Gastrocnemius medialis (tissue), 4 donors: Measurements from ENCODE around the gene DYNLT2B. TPM values are rescaled to one million over a fixed set of nuclear protein-coding genes. Genes with fewer than 3 reads are reported as not detected.

ENCODE experiments used
- ATAC-seq, 2 donors: fragments of 150-250 bp; one replicate each; pipeline ENCODE4 v1.9.1; 2016
- DNase-seq, 2 donors: peaks; one replicate each; pipeline ENCODE4 v3.0.0-alpha.2; 2019
- H3K27ac ChIP-seq, 4 donors: fragments of 200-600 bp; sonication (generic); 1 replicate in 1 of 4; 2 replicates in 3 of 4; pipeline ENCODE4 v1.5.1; 2016 to 2018; ENCODE audit warnings: mild to moderate bottlenecking in 2 of 4, moderate library complexity in 1 of 4
- H3K27me3 ChIP-seq, 3 donors: fragments of 200-600 bp; sonication (generic) in 2 of 3; 1 replicate in 1 of 3; 2 replicates in 2 of 3; pipeline versions ENCODE4 v1.5.1 to v1.6.0; 2016 to 2019; ENCODE audit warnings: mild to moderate bottlenecking in 1 of 3, moderate library complexity in 1 of 3
- H3K36me3 ChIP-seq, 2 donors: fragments of 200-600 bp; sonication (generic) in 1 of 2; one replicate each; pipeline ENCODE4 v1.5.1; 2017 to 2018
- H3K4me1 ChIP-seq, 2 donors: fragments of 200-600 bp; sonication (generic) in 1 of 2; one replicate each; pipeline ENCODE4 v1.5.1; 2016 to 2017; ENCODE audit warnings: mild to moderate bottlenecking in 2 of 2
- H3K4me3 ChIP-seq, 4 donors: fragments of 200-600 bp; sonication (generic) in 3 of 4; 1 replicate in 1 of 4; 2 replicates in 3 of 4; pipeline ENCODE4 v1.5.1; 2016 to 2019; ENCODE audit warnings: mild to moderate bottlenecking in 2 of 4
- H3K9me3 ChIP-seq, 3 donors: fragments of 200-600 bp; sonication (generic) in 2 of 3; 1 replicate in 1 of 3; 2 replicates in 2 of 3; pipeline ENCODE4 v1.5.1; 2016 to 2019
- POLR2A ChIP-seq, 2 donors: fragments of 450-650 bp; IDR thresholded peaks; one replicate each; pipeline ENCODE4 v1.6.1; 2017; ENCODE audit warnings: antibody characterized with exemption in 2 of 2, mild to moderate bottlenecking in 2 of 2, moderate library complexity in 2 of 2
- in situ Hi-C, 4 donors: fragments of 200-750 bp; cut with MboI; loops; one replicate each; pipeline versions ENCODE4 v1.15.0 to v1.8.0; 2017; ENCODE audit warnings: low sequenced_read_pairs in 4 of 4
- intact Hi-C: fragments of 100-400 bp; cut with DNase I; formaldehyde crosslinking; loops from one replicate; pipeline ENCODE4 v1.15.1; 2023; ENCODE audit warnings: low total_unique reads
- total RNA-seq, 4 donors: library from RNA; depleted of rRNA; stranded (reverse); fragments of >200 nt; gene quantifications; one replicate each; pipeline versions ENCODE4 v1.1.0 to v1.2.3, GENCODE V29; 2016
- TF ChIP-seq, protein P1 (sequence below), 5 experiments: fragments of 450-650 bp in 3 of 5; fragments of 200-600 bp in 2 of 5; sonication (generic) in 2 of 5; IDR thresholded peaks in 4 of 5; conservative IDR thresholded peaks in 1 of 5; 1 replicate in 4 of 5; 2 replicates in 1 of 5; pipeline ENCODE4 v1.5.1; 2016 to 2019; ENCODE audit warnings: antibody characterized with exemption in 5 of 5, mild to moderate bottlenecking in 3 of 5, moderate library complexity in 3 of 5

Gene DYNLT2B
- total RNA-seq, 4 donors from 2014 or later = 2.3 to 3.3 TPM; not detected in 2

DNA sequence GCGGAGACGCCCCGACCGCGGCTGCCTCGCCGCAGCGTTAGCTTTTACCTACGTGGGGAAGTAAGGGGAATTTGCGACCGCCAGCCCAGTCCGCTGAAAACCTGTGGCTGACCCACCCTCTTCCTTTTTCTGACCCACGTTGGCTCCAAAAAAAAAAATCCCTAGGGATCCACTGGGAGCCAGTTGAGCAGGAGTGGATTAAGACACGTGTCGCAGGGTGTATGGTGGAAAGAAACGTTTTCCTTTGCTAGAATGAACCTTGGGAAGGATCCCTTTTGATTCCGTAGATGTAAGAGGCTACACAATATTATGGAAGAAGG lies 29.9 kb downstream of the DYNLT2B start:
- intact Hi-C loops = no loop called here
- in situ Hi-C loops = no loop called here
- DNase-seq (no peak), ATAC-seq (peak; percentile 25 to 34)
- H3K36me3 ChIP-seq = no peaks in the 10 kb centered on the region
- peak overlapping the region; percentile 75 to 97 (median 93) for H3K4me3 ChIP-seq
- H3K27ac ChIP-seq = peak overlapping the region; percentile 98 to 100 (median 99)
- TF ChIP-seq POLR2A (IDR thresholded peaks at IDR 0.05) = no peak
- TF ChIP-seq, protein P1, sequence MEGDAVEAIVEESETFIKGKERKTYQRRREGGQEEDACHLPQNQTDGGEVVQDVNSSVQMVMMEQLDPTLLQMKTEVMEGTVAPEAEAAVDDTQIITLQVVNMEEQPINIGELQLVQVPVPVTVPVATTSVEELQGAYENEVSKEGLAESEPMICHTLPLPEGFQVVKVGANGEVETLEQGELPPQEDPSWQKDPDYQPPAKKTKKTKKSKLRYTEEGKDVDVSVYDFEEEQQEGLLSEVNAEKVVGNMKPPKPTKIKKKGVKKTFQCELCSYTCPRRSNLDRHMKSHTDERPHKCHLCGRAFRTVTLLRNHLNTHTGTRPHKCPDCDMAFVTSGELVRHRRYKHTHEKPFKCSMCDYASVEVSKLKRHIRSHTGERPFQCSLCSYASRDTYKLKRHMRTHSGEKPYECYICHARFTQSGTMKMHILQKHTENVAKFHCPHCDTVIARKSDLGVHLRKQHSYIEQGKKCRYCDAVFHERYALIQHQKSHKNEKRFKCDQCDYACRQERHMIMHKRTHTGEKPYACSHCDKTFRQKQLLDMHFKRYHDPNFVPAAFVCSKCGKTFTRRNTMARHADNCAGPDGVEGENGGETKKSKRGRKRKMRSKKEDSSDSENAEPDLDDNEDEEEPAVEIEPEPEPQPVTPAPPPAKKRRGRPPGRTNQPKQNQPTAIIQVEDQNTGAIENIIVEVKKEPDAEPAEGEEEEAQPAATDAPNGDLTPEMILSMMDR (IDR thresholded peaks at IDR 0.05 in 4 of 5, conservative IDR thresholded peaks at IDR 0.05 in 1 of 5) = no peak
- no peaks in the 10 kb centered on the region for H3K27me3 ChIP-seq
- no peaks in the 10 kb centered on the region for H3K9me3 ChIP-seq
- H3K4me1 ChIP-seq = peaks cover 35 to 39% of the 10 kb centered on the region in 2 donors

- peak; percentile 98 for ATAC-seq
- in situ Hi-C loops = no loop called here
- peaks cover 40 to 43% of the 10 kb centered on the region in 2 donors for H3K4me1 ChIP-seq
These were observed 30.4 kb downstream of the DYNLT2B start, which contains the start of gene PCYT1A for GRCh38 chr3:196287440-196288140. Gene PCYT1A, minus strand, starts transcription at chr3:196287726. Its CDS starts 17,195 bp downstream, at chr3:196270531.

DNA sequence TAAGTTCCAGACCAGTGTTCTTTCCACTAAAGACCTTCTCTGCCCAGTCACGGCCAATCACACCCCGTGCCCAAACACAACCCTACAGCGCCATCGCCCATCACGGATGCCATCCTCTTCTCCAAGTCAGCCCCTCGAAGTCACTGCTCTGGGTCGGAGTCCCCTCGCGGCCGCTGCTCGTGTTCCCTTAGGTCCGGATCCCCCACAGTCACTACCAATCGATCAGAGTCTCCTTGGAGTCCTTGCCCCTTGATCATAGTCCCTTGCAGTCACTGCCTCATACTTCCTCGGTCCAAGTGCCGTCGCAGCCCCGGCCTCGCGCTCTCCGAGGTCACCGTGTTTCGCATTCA lies 31.0 kb downstream of the DYNLT2B start:
- ATAC-seq (peak; percentile 18 to 40), DNase-seq (peak in 1 of 2 donors; percentile 12)
- H3K4me1 ChIP-seq = peaks cover 44 to 47% of the 10 kb centered on the region in 2 donors
- H3K27me3 ChIP-seq = no peaks in the 10 kb centered on the region
- no peaks in the 10 kb centered on the region for H3K9me3 ChIP-seq
- H3K36me3 ChIP-seq = no peaks in the 10 kb centered on the region
- intact Hi-C loops = loop anchor here (1.0 kb wide), 2 partner anchors 216 to 452 kb away; partner anchors contain the start of genes PAK2 and RNF168
- TF ChIP-seq, protein P1 (IDR thresholded peaks at IDR 0.05 in 4 of 5, conservative IDR thresholded peaks at IDR 0.05 in 1 of 5) = no peak
- TF ChIP-seq POLR2A (IDR thresholded peaks at IDR 0.05) = no peak
- peak overlapping the region; percentile 75 to 97 (median 93) for H3K4me3 ChIP-seq
- in situ Hi-C loops = no loop called here
- peak overlapping the region; percentile 98 to 100 (median 99) for H3K27ac ChIP-seq

More at GRCh38 chr3:196287440-196288140, 30.4 kb downstream of the DYNLT2B start, which contains the start of gene PCYT1A:
- intact Hi-C loops = loop anchor here (1.0 kb wide), 2 partner anchors 216 to 452 kb away; partner anchors contain the start of genes PAK2 and RNF168
- peak; percentile 93 to 97 for TF ChIP-seq POLR2A (IDR thresholded peaks at IDR 0.05)
- TF ChIP-seq, protein P1 (IDR thresholded peaks at IDR 0.05 in 4 of 5, conservative IDR thresholded peaks at IDR 0.05 in 1 of 5) = no peak
- H3K4me3 ChIP-seq = peak within 1 kb of the TSS; percentile 75 to 97 (median 93)
- no peaks in the 10 kb centered on the region for H3K36me3 ChIP-seq
- peak; percentile 90 to 95 for DNase-seq
- no peaks in the 10 kb centered on the region for H3K9me3 ChIP-seq
- H3K27ac ChIP-seq = peak within 1 kb of the TSS; percentile 98 to 100 (median 99)
- H3K27me3 ChIP-seq = no peaks in the 10 kb centered on the region

- intact Hi-C loops (no loop called here), in situ Hi-C loops (no loop called here)
- peaks cover 70 to 71% of the 10 kb centered on the region in 2 donors for H3K4me1 ChIP-seq
- no peak for DNase-seq
- peak overlapping the region; percentile 98 to 100 (median 99) for H3K27ac ChIP-seq
- no peak for ATAC-seq
- H3K9me3 ChIP-seq = no peaks in the 10 kb centered on the region
- no peaks in the 10 kb centered on the region for H3K36me3 ChIP-seq
- H3K4me3 ChIP-seq = no peak overlapping the region
- no peaks in the 10 kb centered on the region for H3K27me3 ChIP-seq
- TF ChIP-seq, protein P1 (IDR thresholded peaks at IDR 0.05 in 4 of 5, conservative IDR thresholded peaks at IDR 0.05 in 1 of 5) = no peak
- TF ChIP-seq POLR2A (IDR thresholded peaks at IDR 0.05) = no peak
These were observed 33.6 kb downstream of the DYNLT2B start for GRCh38 chr3:196284396-196284795.
